Right lobe of liver (tissue), 6 donors: ENCODE data around the gene TNS1. TPM values are rescaled to one million over a fixed set of nuclear protein-coding genes. Genes with fewer than 3 reads are reported as not detected.

ENCODE experiments used
- ATAC-seq, 4 donors: fragments of 200-7000 bp; cut with Tn5 transposase; one replicate each; pipeline ENCODE4 v1.9.1; 2020; ENCODE audit warnings: mild to moderate bottlenecking in 4 of 4, moderate library complexity in 4 of 4
- DNase-seq, 3 donors: peaks; one replicate each; pipeline ENCODE4 v3.0.0-alpha.2; 2020
- H3K27ac ChIP-seq, 3 donors: fragments of 200-600 bp; one replicate each; pipeline ENCODE4 v1.8.0; 2022
- H3K27me3 ChIP-seq, 2 donors: fragments of 200-600 bp; one replicate each; pipeline ENCODE4 v1.8.0; 2022
- H3K36me3 ChIP-seq, 4 donors: fragments of 200-600 bp; sonication (generic) in 1 of 4; one replicate each; pipeline versions ENCODE4 v1.5.1 to v1.8.0; 2017 to 2022; ENCODE audit warnings: control low read depth in 1 of 4
- H3K4me1 ChIP-seq, 4 donors: fragments of 200-600 bp; sonication (generic) in 1 of 4; one replicate each; pipeline versions ENCODE4 v1.5.1 to v1.8.0; 2017 to 2022; ENCODE audit warnings: control low read depth in 1 of 4
- H3K4me3 ChIP-seq, 3 donors: fragments of 200-600 bp; one replicate each; pipeline ENCODE4 v1.8.0; 2022
- H3K9me3 ChIP-seq, 4 donors: fragments of 200-600 bp; sonication (generic) in 1 of 4; one replicate each; pipeline versions ENCODE4 v1.5.1 to v1.8.0; 2017 to 2022; ENCODE audit warnings: control low read depth in 1 of 4
- CTCF ChIP-seq, 4 donors: fragments of 200-600 bp in 3 of 4; fragments of 450-650 bp in 1 of 4; IDR thresholded peaks; one replicate each; pipeline versions ENCODE4 v1.5.1 to v1.8.0; 2016 to 2022; ENCODE audit warnings: antibody characterized with exemption in 4 of 4, mild to moderate bottlenecking in 2 of 4
- POLR2A ChIP-seq: fragments of 450-650 bp; IDR thresholded peaks from one replicate; pipeline ENCODE4 v1.6.1; 2017; ENCODE audit warnings: antibody characterized with exemption, mild to moderate bottlenecking
- WGBS: methylation state at CpG from one replicate; pipeline ENCODE4 v1.1.6; 2018; ENCODE audit warnings: low coverage, low lambda C conversion rate; ENCODE audit not compliant: insufficient coverage; ENCODE audit errors: missing lambda C conversion rate; 5-methylcytosine and 5-hydroxymethylcytosine counted together
- intact Hi-C, 2 donors: fragments of 100-400 bp; cut with DNase I; formaldehyde crosslinking; loops; one replicate each; pipeline versions ENCODE4 v1.11.2 to v1.14.1; 2022
- total RNA-seq, 6 experiments: library from RNA; depleted of rRNA in 2 of 6; stranded (reverse); fragments of >200 nt in 2 of 6; fragmentation: NEBNext Ultra II Directional in 3 of 6; extraction: Animal tissue kit (Norgen Biotek cat#: 25700) in 3 of 6; gene quantifications; one replicate each; pipeline versions ENCODE4 v1.1.0 to v1.2.4, GENCODE V29; 2016 to 2023
- donor health status: DM: no; HTN: yes; CAD: no.
- donor health status: DM: no; HTN: no; CAD: no.
- donor health status: DM: no; HTN: no; CAD: no.
- donor health status: DM: no; HTN: yes; CAD: no.
- donor health status: DM: no; HTN: yes; CAD: no.

TNS1 gene
- total RNA-seq, 6 experiments from 2014 or later, result 68.4 to 209 (median 99.2) TPM

GRCh38 chr2:217895070-217895635 is 107.6 kb downstream of the TNS1 start:
- Histone ChIP-seq H3K27ac (no peak overlapping the region), H3K36me3 (peaks cover 10 to 66% (median 35%) of the 10 kb centered on the region in 4 donors), H3K4me1 (peaks cover 0 to 54% (median 34%) of the 10 kb centered on the region in 4 donors), H3K4me3 (no peak overlapping the region), H3K9me3 (no peaks in the 10 kb centered on the region), H3K27me3 (no peaks in the 10 kb centered on the region)
- WGBS, result 84% methylated on average over 13 of the region's 19 CpGs
- TF ChIP-seq CTCF (IDR thresholded peaks at IDR 0.05) (no peak), POLR2A (no peak)
- ATAC-seq (no peak), DNase-seq (no peak)
- intact Hi-C loops, result loop anchor here in 1 of 2 donors (5.0 to 10.0 kb wide), 2 partner anchors 37 to 90 kb away; no protein-coding TSS in a partner anchor

- intact Hi-C loops, result loop anchor here in 1 of 2 donors (10.0 kb wide), 1 partner anchor 91 kb away; no protein-coding TSS in a partner anchor
- Histone ChIP-seq H3K9me3 (no peaks in the 10 kb centered on the region), H3K4me3 (no peak overlapping the region), H3K36me3 (peaks cover 14 to 83% (median 49%) of the 10 kb centered on the region in 4 donors), H3K4me1 (peaks cover 0 to 37% (median 20%) of the 10 kb centered on the region in 4 donors), H3K27ac (peak overlapping the region; percentile 33 to 57 (median 41)), H3K27me3 (no peaks in the 10 kb centered on the region)
- TF ChIP-seq POLR2A, result no peak
- no peak for TF ChIP-seq CTCF (IDR thresholded peaks at IDR 0.05)
- 20% methylated on average over 2 of the region's 8 CpGs for WGBS
- DNase-seq (peak; percentile 56 to 89 (median 87)), ATAC-seq (peak; percentile 38 to 71 (median 58))
Measured at GRCh38 chr2:217893440-217893839, 109.4 kb downstream of the TNS1 start.

- Histone ChIP-seq H3K27ac (peak overlapping the region in 2 of 3 donors; percentile 18 to 24), H3K9me3 (no peaks in the 10 kb centered on the region), H3K36me3 (peaks cover 14 to 91% (median 53%) of the 10 kb centered on the region in 4 donors), H3K4me1 (peaks cover 0 to 28% (median 14%) of the 10 kb centered on the region in 4 donors), H3K4me3 (no peak overlapping the region), H3K27me3 (no peaks in the 10 kb centered on the region)
- intact Hi-C loops, result loop anchor here in 1 of 2 donors (10.0 kb wide), 1 partner anchor 92 kb away; no protein-coding TSS in a partner anchor
- ATAC-seq (no peak), DNase-seq (no peak)
- TF ChIP-seq CTCF (IDR thresholded peaks at IDR 0.05) (no peak), POLR2A (no peak)
- WGBS, result 50% methylated on average over 3 of the region's 8 CpGs
Measured at GRCh38 chr2:217892560-217892959, 110.2 kb downstream of the TNS1 start.

- DNase-seq (no peak), ATAC-seq (peak; percentile 36 to 53 (median 42))
- Histone ChIP-seq H3K27ac (peak overlapping the region in 1 of 3 donors; percentile 4), H3K4me3 (no peak overlapping the region), H3K4me1 (peaks cover 0 to 18% (median 6%) of the 10 kb centered on the region in 4 donors), H3K36me3 (peaks cover 6 to 90% (median 53%) of the 10 kb centered on the region in 4 donors), H3K9me3 (no peaks in the 10 kb centered on the region), H3K27me3 (no peaks in the 10 kb centered on the region)
- TF ChIP-seq POLR2A (no peak), CTCF (IDR thresholded peaks at IDR 0.05) (peak in 2 of 4 donors; percentile 8 to 24)
- WGBS, result 90% methylated on average over 2 of the region's 4 CpGs
- intact Hi-C loops, result loop anchor here in 1 of 2 donors (10.0 kb wide), 1 partner anchor 94 kb away; no protein-coding TSS in a partner anchor
Measured at GRCh38 chr2:217890445-217890844, 112.3 kb downstream of the TNS1 start.
